GM19099 (cell line): Measurements from ENCODE around the gene EXOC4.

Experiments
- POLR2A ChIP-seq: IDR thresholded peaks from 3 replicates; pipeline ENCODE4 v1.6.1; 2011; ENCODE audit warnings: low read depth; ENCODE audit not compliant: insufficient read length; ENCODE audit errors: extremely low read depth

Gene EXOC4

DNA sequence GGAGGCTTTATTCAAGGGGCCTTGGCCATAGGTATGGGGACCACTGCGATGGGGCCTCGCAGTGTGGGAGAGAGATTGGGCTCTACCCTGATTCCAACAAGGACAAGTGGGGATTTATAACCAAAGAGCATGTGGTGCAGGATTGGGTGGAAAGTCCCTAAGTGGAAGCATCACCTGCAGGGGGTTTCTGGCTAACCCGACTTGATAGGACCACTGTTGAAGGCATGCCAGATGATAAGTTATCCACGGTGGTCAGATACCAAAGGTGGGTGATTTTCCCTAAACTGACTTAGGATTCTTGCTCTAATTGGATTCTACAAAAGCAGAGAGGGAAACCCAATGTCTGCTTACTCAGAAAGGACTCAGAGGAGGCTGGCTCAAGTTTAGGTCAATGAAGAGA is 444.7 kb downstream of the EXOC4 start:
- no peak for TF ChIP-seq POLR2A

DNA sequence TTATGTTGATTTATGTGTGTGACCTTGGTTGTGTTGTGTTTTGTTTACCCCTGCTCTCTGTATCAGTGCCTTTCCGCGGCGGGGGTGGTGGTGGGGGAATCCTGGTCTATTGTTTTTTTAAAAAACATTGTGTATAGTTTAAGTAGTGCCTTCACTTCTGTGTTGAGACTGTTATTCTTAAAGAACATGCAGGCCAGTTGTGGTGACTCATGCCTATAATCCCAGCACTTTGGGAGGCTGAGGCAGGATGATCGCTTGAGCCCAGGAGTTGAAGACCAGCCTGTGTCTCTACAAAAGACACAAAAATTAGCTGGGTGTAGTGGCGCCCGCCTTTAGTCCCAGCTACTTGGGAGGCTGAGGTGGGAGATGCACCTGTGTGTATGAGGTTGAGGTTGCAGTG is 445.2 kb downstream of the EXOC4 start:
- TF ChIP-seq POLR2A, result no peak

- no peak for TF ChIP-seq POLR2A
These were observed 446.5 kb downstream of the EXOC4 start for GRCh38 chr7:133699386-133699785.

- no peak for TF ChIP-seq POLR2A
These were observed 449.2 kb downstream of the EXOC4 start for GRCh38 chr7:133702078-133702477.

GRCh38 chr7:133702960-133703359 is 450.1 kb downstream of the EXOC4 start:
- TF ChIP-seq POLR2A, result no peak

DNA sequence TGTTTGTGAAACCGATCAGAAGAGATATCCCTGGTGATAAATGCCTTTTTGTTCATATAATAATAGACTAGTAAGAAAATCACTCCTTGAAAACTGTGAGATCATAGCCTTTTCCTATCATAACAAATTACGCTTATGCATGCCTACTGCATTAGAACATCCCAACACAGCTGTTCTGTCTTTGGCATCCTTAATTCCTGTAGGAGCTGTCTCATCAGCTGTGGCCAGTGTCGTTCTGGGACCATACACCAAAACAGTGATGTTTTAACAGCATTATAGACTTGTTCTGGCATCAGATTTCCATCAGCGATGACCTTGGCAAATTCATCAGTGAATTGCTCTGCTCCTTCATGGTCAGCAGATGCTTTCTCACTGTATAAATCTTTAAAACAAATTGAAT is 450.7 kb downstream of the EXOC4 start:
- TF ChIP-seq POLR2A, result no peak

DNA sequence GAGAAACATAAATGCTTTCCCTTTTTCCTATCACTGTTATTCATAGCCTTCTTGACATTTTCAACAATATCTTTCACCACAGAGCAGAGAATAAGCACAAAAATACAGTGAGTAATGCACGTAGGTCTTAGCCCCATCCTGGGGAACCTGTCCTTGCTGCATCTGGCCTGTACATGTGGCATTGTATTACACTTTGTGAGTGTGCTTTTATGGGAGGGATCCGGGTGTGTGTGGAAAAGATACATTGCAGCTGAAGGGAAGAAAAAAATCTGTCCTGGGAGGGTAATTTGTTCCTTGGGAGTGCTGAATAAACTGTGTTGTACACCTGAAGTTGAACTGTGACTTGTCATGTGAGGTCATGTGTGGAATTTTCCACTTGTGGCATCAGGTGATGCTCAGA is 451.6 kb downstream of the EXOC4 start:
- TF ChIP-seq POLR2A, result no peak

GRCh38 chr7:133705596-133705995 is 452.7 kb downstream of the EXOC4 start:
- TF ChIP-seq POLR2A, result no peak

DNA sequence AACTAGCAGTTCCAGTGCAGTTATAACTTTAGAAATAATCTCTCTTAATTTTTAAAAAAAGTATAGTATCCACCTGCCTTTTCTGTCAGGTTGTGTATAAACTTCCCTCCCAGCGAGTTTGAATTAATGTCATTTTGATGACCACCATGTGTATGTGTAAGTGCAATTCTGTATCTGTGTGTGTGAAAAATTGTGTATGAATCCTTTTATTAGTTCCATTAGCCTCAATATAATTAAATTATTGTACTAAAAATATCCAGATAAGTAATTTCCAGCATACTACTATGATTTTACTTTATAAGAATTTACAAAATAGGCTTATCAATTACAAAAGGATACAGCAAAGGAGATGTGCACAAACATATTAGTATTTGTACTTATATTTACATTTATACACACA is 453.1 kb downstream of the EXOC4 start:
- no peak for TF ChIP-seq POLR2A

- no peak for TF ChIP-seq POLR2A
These were observed 456.4 kb downstream of the EXOC4 start for GRCh38 chr7:133709036-133709880.

GRCh38 chr7:133712544-133712943 is 459.7 kb downstream of the EXOC4 start:
- TF ChIP-seq POLR2A, result no peak

DNA sequence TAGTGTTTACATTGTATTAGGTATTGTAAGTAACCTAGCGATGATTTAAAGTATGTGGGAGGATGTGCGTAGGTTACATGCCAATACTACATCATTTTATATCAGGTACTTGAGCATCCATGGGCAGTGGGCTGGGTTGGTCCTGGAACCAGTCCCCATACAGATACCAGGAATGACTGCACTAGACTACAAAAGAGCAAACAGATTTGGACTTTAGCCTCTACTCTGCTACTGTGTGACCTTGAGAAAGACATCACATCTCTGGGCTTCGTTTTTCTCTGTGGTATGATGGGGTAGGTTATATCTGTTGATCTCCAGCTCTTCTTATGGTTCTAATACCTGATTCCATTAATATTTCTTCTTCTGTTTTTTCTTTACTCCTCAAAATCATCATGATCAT is 461.8 kb downstream of the EXOC4 start:
- no peak for TF ChIP-seq POLR2A

GRCh38 chr7:133718131-133718530 is 465.3 kb downstream of the EXOC4 start:
- no peak for TF ChIP-seq POLR2A

DNA sequence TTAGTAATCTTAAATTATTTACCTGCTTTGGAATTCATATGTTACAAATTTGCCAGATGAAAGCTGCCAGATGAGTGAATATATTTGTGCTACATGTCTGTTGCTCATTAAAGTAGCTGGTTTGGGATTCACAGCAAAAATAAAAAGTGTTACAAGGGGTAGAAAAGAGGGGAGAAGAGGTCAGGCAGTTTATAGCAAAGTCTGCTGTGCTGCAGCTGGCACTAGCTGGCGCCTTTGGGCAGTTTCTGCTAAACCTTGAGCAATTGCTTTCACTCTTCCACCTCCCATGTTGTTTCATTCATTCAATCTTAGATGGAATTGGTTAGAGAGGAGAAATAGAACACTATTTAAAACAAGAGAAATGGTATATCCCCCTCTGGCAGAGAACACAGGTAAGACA is 470.2 kb downstream of the EXOC4 start:
- TF ChIP-seq POLR2A, result no peak

GRCh38 chr7:133724148-133724547 is 471.3 kb downstream of the EXOC4 start:
- no peak for TF ChIP-seq POLR2A

- TF ChIP-seq POLR2A, result no peak
These were observed 471.8 kb downstream of the EXOC4 start for GRCh38 chr7:133724694-133725093.
